GM15510 (cell line): ENCODE data around the gene S100A14.

ENCODE experiments used
- POLR2A ChIP-seq: IDR thresholded peaks from 3 replicates; pipeline ENCODE4 v1.6.1; 2011; ENCODE audit warnings: borderline replicate concordance; ENCODE audit not compliant: insufficient read length; ENCODE audit errors: extremely low read depth

The S100A14 gene

GRCh38 chr1:153627715-153628626 lies 11.8 kb upstream of the S100A14 start, which contains the start of gene S100A1:
Gene S100A1 (plus strand): TSS chr1:153628434. CDS start chr1:153630522, 2,088 bp downstream.
- no peak for TF ChIP-seq POLR2A

- no peak for TF ChIP-seq POLR2A
These were observed 11.0 kb upstream of the S100A14 start, which contains the start of gene S100A13 for GRCh38 chr1:153626904-153627714. Gene S100A13 (minus strand): TSS chr1:153627505. CDS start chr1:153626472, 1,033 bp downstream.

GRCh38 chr1:153626477-153626903 lies 10.4 kb upstream of the S100A14 start:
- no peak for TF ChIP-seq POLR2A

GRCh38 chr1:153624965-153625611 lies 9.0 kb upstream of the S100A14 start:
- TF ChIP-seq POLR2A: no peak

GRCh38 chr1:153623101-153623500 lies 7.0 kb upstream of the S100A14 start:
- no peak for TF ChIP-seq POLR2A

GRCh38 chr1:153619171-153619570 lies 3.0 kb upstream of the S100A14 start:
- TF ChIP-seq POLR2A: no peak

GRCh38 chr1:153617663-153618062 lies 1.5 kb upstream of the S100A14 start:
- TF ChIP-seq POLR2A: no peak

- no peak for TF ChIP-seq POLR2A
These were observed 789 bp upstream of the S100A14 start for GRCh38 chr1:153616917-153617311.

- TF ChIP-seq POLR2A: no peak
These were observed 719 bp downstream of the S100A14 start for GRCh38 chr1:153615406-153615805.

- TF ChIP-seq POLR2A: no peak
These were observed 1.2 kb downstream of the S100A14 start for GRCh38 chr1:153614906-153615305.

- no peak for TF ChIP-seq POLR2A
These were observed 1.8 kb downstream of the S100A14 start for GRCh38 chr1:153614189-153614900.

- TF ChIP-seq POLR2A: no peak
These were observed 2.7 kb downstream of the S100A14 start for GRCh38 chr1:153613406-153613805.

GRCh38 chr1:153612755-153613331 lies 3.3 kb downstream of the S100A14 start, which contains the start of gene S100A16:
Gene S100A16 (minus strand): TSS chr1:153613137. CDS start chr1:153608151, 4,986 bp downstream.
- no peak for TF ChIP-seq POLR2A
